ENCODE measurements around the gene UBQLN3.

Gene UBQLN3

GRCh38 chr11:5507177-5507932 lies 2.4 kb downstream of the UBQLN3 start:
- no peak overlapping the region for H3K4me3 ChIP-seq (ENCODE audit: low read length)
- H3K4me1 ChIP-seq (ENCODE audit: control insufficient read depth, insufficient read depth, low read length): no peaks in the 10 kb centered on the region
- no peaks in the 10 kb centered on the region for H3K9me3 ChIP-seq (ENCODE audit: control insufficient read depth, insufficient read depth, low read length)
- H3K27me3 ChIP-seq (ENCODE audit: control insufficient read depth, insufficient read depth, low read length): no peaks in the 10 kb centered on the region
- DNase-seq (ENCODE audit: low read depth, low spot score): no peak
- H3K36me3 ChIP-seq (ENCODE audit: control insufficient read depth, insufficient read depth, low read length): no peaks in the 10 kb centered on the region
- WGBS (ENCODE audit: insufficient coverage, insufficient read length): no CpG with 5 or more reads among the region's 9 CpGs
- H3K27ac ChIP-seq (ENCODE audit: low read length): no peak overlapping the region

DNA sequence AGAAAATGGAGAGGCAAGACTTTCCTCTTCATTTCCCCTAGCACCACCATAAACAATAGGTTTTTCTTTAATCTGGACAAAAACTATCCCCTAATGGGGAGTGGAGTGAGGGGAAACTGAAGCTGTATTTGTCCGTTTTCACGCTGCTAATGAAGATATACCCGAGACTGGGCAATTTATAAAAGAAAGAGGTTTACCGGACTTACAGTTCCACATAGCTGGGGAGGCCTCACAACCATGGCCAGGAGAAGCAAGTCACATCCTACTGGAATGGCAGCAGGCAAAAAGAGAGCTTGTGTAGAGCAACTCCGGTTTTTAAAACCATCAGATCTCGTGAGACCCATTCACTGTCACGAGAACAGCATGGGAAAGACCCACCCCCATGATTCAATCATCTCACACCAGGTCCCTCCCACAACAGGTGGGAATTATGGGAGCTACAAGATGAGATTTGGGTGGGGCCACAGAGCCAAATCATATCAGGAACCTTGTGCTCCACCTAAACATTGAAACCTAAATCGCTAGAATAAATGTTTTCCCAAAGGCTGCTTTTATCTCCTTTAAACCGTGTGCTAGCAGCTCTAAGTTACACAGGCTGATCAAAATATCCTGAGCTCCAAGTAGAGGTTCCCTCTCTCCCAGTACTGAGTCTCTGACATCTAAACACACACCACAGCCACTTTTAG lies 4.3 kb downstream of the UBQLN3 start:
- no CpG with 5 or more reads among the region's 9 CpGs for WGBS (ENCODE audit: insufficient coverage, insufficient read length)
- Histone ChIP-seq H3K9me3 (ENCODE audit: control insufficient read depth, insufficient read depth, low read length) (no peaks in the 10 kb centered on the region), H3K27ac (ENCODE audit: low read length) (no peak overlapping the region), H3K4me3 (ENCODE audit: low read length) (no peak overlapping the region), H3K36me3 (ENCODE audit: control insufficient read depth, insufficient read depth, low read length) (no peaks in the 10 kb centered on the region), H3K27me3 (ENCODE audit: control insufficient read depth, insufficient read depth, low read length) (no peaks in the 10 kb centered on the region), H3K4me1 (ENCODE audit: control insufficient read depth, insufficient read depth, low read length) (no peaks in the 10 kb centered on the region)
- no peak for DNase-seq (ENCODE audit: low read depth, low spot score)

DNA sequence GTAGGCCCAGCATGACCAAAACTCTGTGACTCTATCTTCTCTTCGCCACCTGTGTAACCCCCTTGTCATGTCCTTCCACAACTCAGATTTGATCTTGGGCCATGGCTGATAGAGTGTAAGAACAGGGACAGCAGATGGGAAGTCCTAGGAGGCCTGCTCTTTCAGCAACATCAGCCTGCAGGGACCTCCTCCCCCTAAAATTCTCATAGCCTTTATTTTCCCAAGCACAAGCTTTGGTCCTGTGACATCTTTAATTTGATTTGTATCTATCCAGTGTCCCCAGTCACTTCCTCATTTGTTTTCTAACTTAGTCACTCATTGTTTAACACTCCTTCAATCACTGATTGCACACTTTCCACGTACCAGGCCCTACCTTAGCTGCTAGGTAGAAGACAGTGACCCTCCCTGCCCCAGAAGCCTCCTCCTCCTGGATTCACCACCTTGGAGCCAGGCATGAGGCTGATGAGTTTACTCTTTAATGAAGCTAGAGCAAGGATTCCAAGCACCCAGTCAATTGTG lies 5.3 kb downstream of the UBQLN3 start:
- Histone ChIP-seq H3K27ac (ENCODE audit: low read length) (no peak overlapping the region), H3K9me3 (ENCODE audit: control insufficient read depth, insufficient read depth, low read length) (no peaks in the 10 kb centered on the region), H3K36me3 (ENCODE audit: control insufficient read depth, insufficient read depth, low read length) (no peaks in the 10 kb centered on the region), H3K4me3 (ENCODE audit: low read length) (no peak overlapping the region), H3K4me1 (ENCODE audit: control insufficient read depth, insufficient read depth, low read length) (no peaks in the 10 kb centered on the region), H3K27me3 (ENCODE audit: control insufficient read depth, insufficient read depth, low read length) (no peaks in the 10 kb centered on the region)
- WGBS (ENCODE audit: insufficient coverage, insufficient read length): no CpG with 5 or more reads among the region's 2 CpGs
- DNase-seq (ENCODE audit: low read depth, low spot score): no peak

DNA sequence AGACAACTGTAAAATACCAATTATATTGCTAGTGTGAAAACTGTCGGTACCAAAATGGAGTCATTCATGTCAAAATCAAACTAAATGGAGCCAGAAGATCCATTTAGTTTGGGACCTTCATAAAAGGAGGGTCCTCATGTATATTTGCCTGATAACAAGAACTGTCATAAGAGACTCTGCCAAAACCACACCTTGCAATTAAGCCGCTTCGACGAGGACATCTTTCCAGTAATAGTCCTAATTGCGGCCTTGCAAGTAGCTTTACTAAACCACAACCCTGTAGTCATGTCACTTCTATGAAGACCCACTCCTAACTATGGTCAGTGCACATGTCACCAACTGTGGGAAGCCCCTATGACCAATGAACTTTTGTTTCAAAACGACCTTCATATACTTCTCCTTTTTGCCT lies 9.4 kb downstream of the UBQLN3 start:
- no peaks in the 10 kb centered on the region for H3K27me3 ChIP-seq (ENCODE audit: control insufficient read depth, insufficient read depth, low read length)
- DNase-seq (ENCODE audit: low read depth, low spot score): no peak
- no peak overlapping the region for H3K4me3 ChIP-seq (ENCODE audit: low read length)
- no peak overlapping the region for H3K27ac ChIP-seq (ENCODE audit: low read length)
- no peaks in the 10 kb centered on the region for H3K9me3 ChIP-seq (ENCODE audit: control insufficient read depth, insufficient read depth, low read length)
- H3K4me1 ChIP-seq (ENCODE audit: control insufficient read depth, insufficient read depth, low read length): no peaks in the 10 kb centered on the region
- whole genome bisulfite sequencing (ENCODE audit: insufficient coverage, insufficient read length): no CpG with 5 or more reads among the region's 6 CpGs
- no peaks in the 10 kb centered on the region for H3K36me3 ChIP-seq (ENCODE audit: control insufficient read depth, insufficient read depth, low read length)

- Histone ChIP-seq H3K27me3 (ENCODE audit: control insufficient read depth, insufficient read depth, low read length) (no peaks in the 10 kb centered on the region), H3K27ac (ENCODE audit: low read length) (no peak overlapping the region), H3K9me3 (ENCODE audit: control insufficient read depth, insufficient read depth, low read length) (no peaks in the 10 kb centered on the region), H3K4me3 (ENCODE audit: low read length) (no peak overlapping the region), H3K36me3 (ENCODE audit: control insufficient read depth, insufficient read depth, low read length) (no peaks in the 10 kb centered on the region), H3K4me1 (ENCODE audit: control insufficient read depth, insufficient read depth, low read length) (no peaks in the 10 kb centered on the region)
- no CpG with 5 or more reads among the region's 2 CpGs for WGBS (ENCODE audit: insufficient coverage, insufficient read length)
- no peak for DNase-seq (ENCODE audit: low read depth, low spot score)
These were observed 10.1 kb downstream of the UBQLN3 start for GRCh38 chr11:5499671-5500070.

DNA sequence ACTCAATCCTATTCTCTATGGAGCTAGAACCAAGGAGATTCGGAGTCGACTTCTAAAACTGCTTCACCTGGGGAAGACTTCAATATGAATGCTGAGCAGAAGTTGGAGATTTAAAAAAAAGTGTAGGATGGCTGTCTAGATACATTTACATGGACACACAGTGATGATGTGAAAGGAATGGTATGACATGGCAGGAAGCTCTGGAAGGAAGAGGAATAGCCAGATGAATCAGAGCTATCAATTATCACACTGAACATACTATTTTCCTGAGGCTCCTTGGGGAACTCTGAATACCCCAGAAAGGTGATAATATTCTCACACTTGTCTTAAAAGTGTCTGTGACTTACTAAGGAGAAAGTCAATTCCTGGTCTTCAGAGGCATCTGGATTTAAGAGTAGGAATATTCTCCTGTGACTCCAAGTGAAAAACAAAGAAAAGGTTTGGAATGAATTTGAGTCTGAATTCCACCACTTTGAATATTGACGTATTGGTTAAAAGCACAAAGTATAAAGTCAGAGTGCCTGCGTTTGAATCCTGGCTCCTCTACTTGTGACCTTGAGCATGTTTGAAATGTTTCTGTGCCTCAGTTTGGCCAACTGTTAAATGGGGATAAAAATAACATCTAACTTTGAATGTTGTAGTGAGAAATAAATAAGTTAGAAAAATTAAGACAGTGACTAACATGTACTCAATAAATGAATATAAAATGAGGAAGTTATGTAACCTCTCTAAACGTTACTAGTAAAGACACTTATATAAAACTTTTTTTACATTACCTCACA lies 20.0 kb downstream of the UBQLN3 start:
- WGBS (ENCODE audit: insufficient coverage, insufficient read length): no CpG with 5 or more reads among the region's 5 CpGs
- H3K9me3 ChIP-seq (ENCODE audit: control insufficient read depth, insufficient read depth, low read length): no peaks in the 10 kb centered on the region
- DNase-seq (ENCODE audit: low read depth, low spot score): no peak

DNA sequence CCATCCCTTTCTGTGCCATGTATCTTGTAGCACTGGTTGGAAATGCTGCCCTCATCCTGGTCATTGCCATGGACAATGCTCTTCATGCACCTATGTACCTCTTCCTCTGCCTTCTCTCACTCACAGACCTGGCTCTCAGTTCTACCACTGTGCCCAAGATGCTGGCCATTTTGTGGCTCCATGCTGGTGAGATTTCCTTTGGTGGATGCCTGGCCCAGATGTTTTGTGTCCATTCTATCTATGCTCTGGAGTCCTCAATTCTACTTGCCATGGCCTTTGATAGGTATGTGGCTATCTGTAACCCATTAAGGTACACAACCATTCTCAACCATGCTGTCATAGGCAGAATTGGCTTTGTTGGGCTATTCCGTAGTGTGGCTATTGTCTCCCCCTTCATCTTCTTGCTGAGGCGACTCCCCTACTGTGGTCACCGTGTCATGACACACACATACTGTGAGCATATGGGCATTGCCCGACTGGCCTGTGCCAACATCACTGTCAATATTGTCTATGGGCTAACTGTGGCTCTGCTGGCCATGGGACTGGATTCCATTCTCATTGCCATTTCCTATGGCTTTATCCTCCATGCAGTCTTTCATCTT lies 20.9 kb downstream of the UBQLN3 start:
- H3K9me3 ChIP-seq (ENCODE audit: control insufficient read depth, insufficient read depth, low read length): no peaks in the 10 kb centered on the region
- no peak overlapping the region for H3K4me3 ChIP-seq (ENCODE audit: low read length)
- H3K27me3 ChIP-seq (ENCODE audit: control insufficient read depth, insufficient read depth, low read length): no peaks in the 10 kb centered on the region
- DNase-seq (ENCODE audit: low read depth, low spot score): no peak
- H3K36me3 ChIP-seq (ENCODE audit: control insufficient read depth, insufficient read depth, low read length): no peaks in the 10 kb centered on the region
- H3K4me1 ChIP-seq (ENCODE audit: control insufficient read depth, insufficient read depth, low read length): no peaks in the 10 kb centered on the region
- no peak overlapping the region for H3K27ac ChIP-seq (ENCODE audit: low read length)
- WGBS (ENCODE audit: insufficient coverage, insufficient read length): no CpG with 5 or more reads among the region's 4 CpGs

More for the DNA sequence above, 20.0 kb downstream of the UBQLN3 start:
- H3K4me1 ChIP-seq (ENCODE audit: control insufficient read depth, insufficient read depth, low read length): no peaks in the 10 kb centered on the region
- no peaks in the 10 kb centered on the region for H3K36me3 ChIP-seq (ENCODE audit: control insufficient read depth, insufficient read depth, low read length)
- no peaks in the 10 kb centered on the region for H3K27me3 ChIP-seq (ENCODE audit: control insufficient read depth, insufficient read depth, low read length)
- no peak overlapping the region for H3K4me3 ChIP-seq (ENCODE audit: low read length)
- H3K27ac ChIP-seq (ENCODE audit: low read length): no peak overlapping the region

- Histone ChIP-seq H3K27ac (ENCODE audit: low read length) (no peak within 1 kb of the TSS), H3K27me3 (ENCODE audit: control insufficient read depth, insufficient read depth, low read length) (0 out of 2 replicates have a peak, but pooled peaks cover 1% of the 10 kb centered on the region), H3K4me1 (ENCODE audit: control insufficient read depth, insufficient read depth, low read length) (no peaks in the 10 kb centered on the region), H3K36me3 (ENCODE audit: control insufficient read depth, insufficient read depth, low read length) (no peaks in the 10 kb centered on the region), H3K9me3 (ENCODE audit: control insufficient read depth, insufficient read depth, low read length) (no peaks in the 10 kb centered on the region), H3K4me3 (ENCODE audit: low read length) (no peak within 1 kb of the TSS)
- no peak for DNase-seq (ENCODE audit: low read depth, low spot score)
These were observed 21.4 kb downstream of the UBQLN3 start, which contains the start of gene OR52D1 for GRCh38 chr11:5488385-5488784. TSS of gene OR52D1 (plus strand) at chr11:5488685. CDS start at chr11:5488707, 22 bp downstream.

DNA sequence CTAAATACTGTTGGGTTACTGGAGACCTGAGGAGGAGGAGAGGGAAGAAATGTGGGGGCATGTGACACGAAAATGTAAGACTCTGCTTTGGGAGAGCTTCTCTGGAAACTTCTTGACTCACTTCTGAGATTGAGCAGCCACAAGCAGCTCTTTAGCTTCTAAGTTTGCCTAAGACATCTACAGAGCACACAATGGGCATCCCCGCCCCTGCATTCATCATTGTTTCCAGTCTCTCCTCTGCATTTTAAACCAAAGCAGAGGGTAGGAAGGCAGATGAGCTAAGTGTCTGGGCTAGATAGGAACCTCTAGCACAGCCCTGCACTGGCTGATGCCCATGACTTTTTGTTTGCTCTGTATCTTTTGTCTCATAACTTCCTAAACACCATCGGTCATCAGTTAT lies 23.3 kb downstream of the UBQLN3 start:
- Histone ChIP-seq H3K4me1 (ENCODE audit: control insufficient read depth, insufficient read depth, low read length) (no peaks in the 10 kb centered on the region), H3K27ac (ENCODE audit: low read length) (no peak overlapping the region)
- no CpG with 5 or more reads among the region's 3 CpGs for WGBS (ENCODE audit: insufficient coverage, insufficient read length)

GRCh38 chr11:5486003-5486402 lies 23.8 kb downstream of the UBQLN3 start:
- Histone ChIP-seq H3K27ac (ENCODE audit: low read length) (no peak overlapping the region), H3K9me3 (ENCODE audit: control insufficient read depth, insufficient read depth, low read length) (no peaks in the 10 kb centered on the region), H3K36me3 (ENCODE audit: control insufficient read depth, insufficient read depth, low read length) (no peaks in the 10 kb centered on the region), H3K4me3 (ENCODE audit: low read length) (no peak overlapping the region), H3K27me3 (ENCODE audit: control insufficient read depth, insufficient read depth, low read length) (0 out of 2 replicates have a peak, but pooled peaks cover 1% of the 10 kb centered on the region), H3K4me1 (ENCODE audit: control insufficient read depth, insufficient read depth, low read length) (no peaks in the 10 kb centered on the region)
- DNase-seq (ENCODE audit: low read depth, low spot score): no peak
- WGBS (ENCODE audit: insufficient coverage, insufficient read length): no CpG with 5 or more reads among the region's 3 CpGs

More for the DNA sequence above, 23.3 kb downstream of the UBQLN3 start:
- no peaks in the 10 kb centered on the region for H3K36me3 ChIP-seq (ENCODE audit: control insufficient read depth, insufficient read depth, low read length)
- H3K4me3 ChIP-seq (ENCODE audit: low read length): no peak overlapping the region
- DNase-seq (ENCODE audit: low read depth, low spot score): no peak
- 0 out of 2 replicates have a peak, but pooled peaks cover 1% of the 10 kb centered on the region for H3K27me3 ChIP-seq (ENCODE audit: control insufficient read depth, insufficient read depth, low read length)
- no peaks in the 10 kb centered on the region for H3K9me3 ChIP-seq (ENCODE audit: control insufficient read depth, insufficient read depth, low read length)
